ENCODE results near the gene CEACAM19. TPM values are rescaled to one million over a fixed set of nuclear protein-coding genes. Genes with fewer than 3 reads are reported as not detected.

CEACAM19 gene
- total and polyA plus RNA-seq, 9 of the 15 experiments (the other 6 are each of a cell fraction or from before 2014, with no cell fraction given), result 0.15 to 0.30 (median 0.23) TPM; not detected in 5

GRCh38 chr19:44685877-44686276 lies 14.6 kb downstream of the CEACAM19 start (continued):
- TF ChIP-seq ATF3 (IDR thresholded peaks at IDR 0.05) (peak; percentile 32; the same call in 1 of the 2 replicates), ATF3 (CRISPR knock-in tag; conservative IDR thresholded peaks at IDR 0.05) (no peak), ZNF316 (IDR thresholded peaks at IDR 0.05) (peak; percentile 56), CTBP1 (IDR thresholded peaks at IDR 0.05; ENCODE audit: borderline replicate concordance) (peak; percentile 33; the same call in 1 of the 2 replicates)

GRCh38 chr19:44686896-44687295 lies 15.6 kb downstream of the CEACAM19 start:
- H3K27ac ChIP-seq (ENCODE audit: extremely low read depth, low read depth, low read length), result no peak overlapping the region
- no peak for DNase-seq (ENCODE audit: extremely low read depth in 1 of 4, low spot score in 3 of 4)
- FAIRE-seq, result no peak
- no peaks in the 10 kb centered on the region; the same call in 1 of the 2 replicates for H4K20me1 ChIP-seq (replicated peaks; ENCODE audit: control insufficient read depth, insufficient read depth, low read length)
- no peak overlapping the region for H3K9ac ChIP-seq (ENCODE audit: insufficient read depth in 1 of 2, low read depth in 2 of 2, low read length in 2 of 2)
- POLR2A ChIA-PET, result no interaction called here
- H3K36me3 ChIP-seq (ENCODE audit: control insufficient read depth, insufficient read depth, low read length), result no peaks in the 10 kb centered on the region
- peaks cover 10 to 25% of the 10 kb centered on the region in 2 experiments for H3K4me1 ChIP-seq (replicated peaks in 1 of 2; ENCODE audit: control insufficient read depth in 2 of 2, insufficient read depth in 2 of 2, low read length in 2 of 2)
- H3K27me3 ChIP-seq (ENCODE audit: control insufficient read depth in 2 of 2, insufficient read depth in 2 of 2, low read length in 2 of 2), result no peaks in the 10 kb centered on the region
- intact Hi-C loops (cut with micrococcal nuclease), result loop anchor here (10.0 kb wide), 1 partner anchor 112 kb away; no protein-coding TSS in a partner anchor
- no peak for ATAC-seq
- H3K79me2 ChIP-seq (ENCODE audit: control insufficient read depth, insufficient read depth, low read length), result no peaks in the 10 kb centered on the region
- no peak overlapping the region for H3K4me2 ChIP-seq (ENCODE audit: insufficient read depth, low read length)
- no TSS peak for BruUV-seq (replicated peaks)
- H3K9me3 ChIP-seq (replicated peaks; ENCODE audit: control insufficient read depth, insufficient read depth, low read depth, low read length), result no peaks in the 10 kb centered on the region
- in situ Hi-C loops (cut with MboI), result no loop called here
- H3K4me3 ChIP-seq, result no peak overlapping the region
- CTCF ChIA-PET (ENCODE audit: low intra/inter-chr PET ratio), result no interaction called here
- H3K9me1 ChIP-seq (ENCODE audit: control insufficient read depth, insufficient read depth, low read length), result no peaks in the 10 kb centered on the region
- no peak overlapping the region for H2AFZ ChIP-seq (ENCODE audit: low read depth, low read length)
- WGBS (ENCODE audit: insufficient coverage, low coverage, missing lambda C conversion rate), result 56% methylated on average over 4 of the region's 4 CpGs
- TF ChIP-seq ETV1 (tag; conservative IDR thresholded peaks at IDR 0.05; ENCODE audit: low read depth) (no peak), CREB3L1 (IDR thresholded peaks at IDR 0.05; ENCODE audit: borderline replicate concordance, low read depth) (no peak), RBM34 (IDR thresholded peaks at IDR 0.05; ENCODE audit: borderline replicate concordance, insufficient read depth, low read length) (no peak), ARID1B (IDR thresholded peaks at IDR 0.05) (no peak)
